Endothelial cell of umbilical vein (primary cell): ENCODE measurements around the gene PRDM1. TPM values are rescaled to one million over a fixed set of nuclear protein-coding genes. Genes with fewer than 3 reads are reported as not detected.

Experiments
- BruUV-seq: library from RNA; stranded (reverse); fragments of 400-500 nt; replicated peaks from 2 replicates; lab custom pipeline; 2021; lab: Mats Ljungman, UMichigan
- CTCF ChIA-PET: fragments of 300-600, 350-600 bp; sonication (Branson Sonifier 250); formaldehyde crosslinking; loops from one replicate; lab custom pipeline; 2021; ENCODE audit warnings: antibody characterized with exemption, inconsistent platforms; lab: Charles Lee
- POLR2A ChIA-PET: fragments of 300-600, 350-600 bp; sonication (Branson Sonifier 250); formaldehyde crosslinking; loops from one replicate; lab custom pipeline; 2021; ENCODE audit warnings: antibody characterized with exemption, inconsistent platforms; lab: Charles Lee
- DNase-seq: peaks from one replicate; pipeline ENCODE4 v3.0.0-alpha.2; 2011; ENCODE audit warnings: low read depth, low spot score
- FAIRE-seq: peaks from 2 replicates; lab custom pipeline; 2011; peaks lifted over from hg19 to GRCh38; lab: Jason Lieb, UNC
- H2AFZ ChIP-seq: 2 replicates; pipeline ENCODE4 v1.6.0; 2012; ENCODE audit warnings: low read depth, low read length, control low read depth, inconsistent platforms
- H3K27ac ChIP-seq: 2 replicates; pipeline ENCODE4 v1.5.1; 2011; ENCODE audit warnings: low read depth, mild to moderate bottlenecking, control low read depth, low read length, moderate library complexity; ENCODE audit not compliant: insufficient read depth
- H3K27me3 ChIP-seq, 2 experiments: 2 replicates each; pipeline versions ENCODE4 v1.6.0 to v1.6.1; 2011; ENCODE audit warnings: low read length in 2 of 2, mixed read lengths in 1 of 2; ENCODE audit not compliant: control insufficient read depth in 2 of 2, insufficient read depth in 2 of 2
- H3K36me3 ChIP-seq, 2 experiments: 2 replicates in 1 of 2; 3 replicates in 1 of 2; pipeline ENCODE4 v1.5.1; 2011; ENCODE audit warnings: low read length in 2 of 2, mild to moderate bottlenecking in 1 of 2, moderate library complexity in 1 of 2; ENCODE audit not compliant: control insufficient read depth in 2 of 2, insufficient read depth in 2 of 2; ENCODE audit errors: extremely low read depth in 1 of 2
- H3K4me1 ChIP-seq: 3 replicates; pipeline ENCODE4 v1.5.1; 2011; ENCODE audit warnings: mild to moderate bottlenecking, low read length; ENCODE audit not compliant: control insufficient read depth, insufficient read depth; ENCODE audit errors: extremely low read depth
- H3K4me2 ChIP-seq: 2 replicates; pipeline ENCODE4 v1.6.1; 2011; ENCODE audit warnings: low read length, control low read depth, mixed read lengths; ENCODE audit not compliant: insufficient read depth
- H3K4me3 ChIP-seq, 3 experiments: fragments of 200-600 bp in 1 of 3; sonication (generic), shearing (Covaris generic) in 1 of 3; replicated peaks in 1 of 3; 2 replicates each; pipeline ENCODE4 v1.5.1; 2011 to 2016; ENCODE audit warnings: control low read depth in 3 of 3, low read length in 3 of 3, mild to moderate bottlenecking in 2 of 3, inconsistent platforms in 1 of 3, low read depth in 1 of 3, moderate library complexity in 1 of 3; ENCODE audit not compliant: insufficient read depth in 1 of 3
- H3K79me2 ChIP-seq: 2 replicates; pipeline ENCODE4 v1.6.0; 2012; ENCODE audit warnings: low read length, inconsistent platforms; ENCODE audit not compliant: control insufficient read depth, insufficient read depth
- H3K9ac ChIP-seq: replicated peaks from 2 replicates; pipeline ENCODE3; 2011; ENCODE audit warnings: low read length, control low read depth; ENCODE audit not compliant: insufficient read depth; ENCODE audit errors: extremely low read depth
- H3K9me1 ChIP-seq: replicated peaks from 3 replicates; pipeline ENCODE4 v1.6.0; 2011; ENCODE audit warnings: mild to moderate bottlenecking, low read length; ENCODE audit not compliant: control insufficient read depth, insufficient read depth; ENCODE audit errors: extremely low read depth
- H3K9me3 ChIP-seq: replicated peaks from 2 replicates; pipeline ENCODE4 v1.5.1; 2012; ENCODE audit warnings: low read length, inconsistent platforms; ENCODE audit not compliant: control insufficient read depth, insufficient read depth
- H4K20me1 ChIP-seq: replicated peaks from 2 replicates; pipeline ENCODE3; 2011; ENCODE audit warnings: mild to moderate bottlenecking, low read length; ENCODE audit not compliant: control insufficient read depth, insufficient read depth; ENCODE audit errors: extremely low read depth
- CTCF ChIP-seq, 2 donors: IDR thresholded peaks; 1 replicate in 1 of 2; 2 replicates in 1 of 2; pipeline ENCODE4 v1.5.1; 2011; ENCODE audit warnings: low read length in 2 of 2, mild to moderate bottlenecking in 2 of 2, moderate library complexity in 2 of 2, control low read depth in 1 of 2, inconsistent platforms in 1 of 2, low read depth in 1 of 2; ENCODE audit not compliant: insufficient read depth in 1 of 2; ENCODE audit errors: extremely low read depth in 1 of 2
- EZH2 ChIP-seq: IDR thresholded peaks from 2 replicates; pipeline ENCODE4 v1.6.1; 2012; ENCODE audit warnings: borderline replicate concordance, low read depth, mild to moderate bottlenecking, moderate library complexity, low read length, inconsistent platforms; ENCODE audit not compliant: severe bottlenecking
- FOS ChIP-seq: IDR thresholded peaks from 2 replicates; pipeline ENCODE4 v1.6.1; 2011; ENCODE audit warnings: mild to moderate bottlenecking, low read length, moderate library complexity, borderline replicate concordance; ENCODE audit not compliant: insufficient read depth
- GATA2 ChIP-seq: IDR thresholded peaks from 2 replicates; pipeline ENCODE4 v1.7.0; 2011; ENCODE audit warnings: low read depth, mild to moderate bottlenecking, moderate library complexity, mixed read lengths, low read length; ENCODE audit not compliant: insufficient read length, insufficient read depth
- JUN ChIP-seq: IDR thresholded peaks from 2 replicates; pipeline ENCODE4 v1.6.1; 2011; ENCODE audit warnings: borderline replicate concordance, low read depth; ENCODE audit not compliant: insufficient read length, insufficient read depth
- MAX ChIP-seq: IDR thresholded peaks from 2 replicates; pipeline ENCODE4 v1.6.1; 2011; ENCODE audit not compliant: insufficient read depth, insufficient read length
- MYC ChIP-seq: IDR thresholded peaks from one replicate; pipeline ENCODE4 v1.6.1; 2011; ENCODE audit warnings: mild to moderate bottlenecking, low read depth, low read length
- POLR2A ChIP-seq: IDR thresholded peaks from 2 replicates; pipeline ENCODE4 v1.6.1; 2012; ENCODE audit warnings: low read depth, mild to moderate bottlenecking, control low read depth, low read length
- POLR2AphosphoS5 ChIP-seq: IDR thresholded peaks from 2 replicates; pipeline ENCODE4 v1.6.1; 2012; ENCODE audit warnings: low read depth, mild to moderate bottlenecking, control low read depth, low read length, moderate library complexity; ENCODE audit not compliant: insufficient read depth
- dilution Hi-C: fragments of 300-500 bp; cut with MboI; formaldehyde crosslinking; loops from one replicate; pipeline ENCODE4 v1.15.0; 2019; ENCODE audit warnings: low sequenced_read_pairs; ENCODE audit not compliant: extremely low pct_ligation_motif_present
- intact Hi-C: fragments of 100-400 bp; cut with micrococcal nuclease; formaldehyde crosslinking; loops from one replicate; pipeline ENCODE4 v1.10.0; 2022
- polyA plus RNA-seq, 4 experiments: library from polyadenylated mRNA; depleted of rRNA in 3 of 4; stranded (reverse) in 3 of 4; unstranded in 1 of 4; fragments of >200 nt; gene quantifications; 2 replicates each; pipeline versions ENCODE4 v1.2.1 to v1.2.3, GENCODE V29; 2011 to 2012; ENCODE audit warnings: missing spikeins in 1 of 4
- total RNA-seq: library from RNA; stranded (reverse); gene quantifications from 2 replicates; pipeline ENCODE4 v1.2.3, GENCODE V29; 2021

The PRDM1 gene
- total and polyA plus RNA-seq, 2 donors (not counting 3 experiments of a cell fraction or from before 2014, with no cell fraction given): 0.36 to 2.7 TPM

GRCh38 chr6:106107043-106107613 lies 21.0 kb downstream of the PRDM1 start:
- TF ChIP-seq POLR2A (no peak), POLR2AphosphoS5 (no peak), MYC (no peak), JUN (no peak), FOS (no peak), EZH2 (no peak)
- H3K27me3 ChIP-seq: peaks cover 4 to 5% of the 10 kb centered on the region in 2 experiments
- H2AFZ ChIP-seq: no peak overlapping the region
- no peak overlapping the region for H3K4me2 ChIP-seq
- no peaks in the 10 kb centered on the region for H3K9me3 ChIP-seq
- FAIRE-seq (no peak), DNase-seq (no peak)
- no peaks in the 10 kb centered on the region for H4K20me1 ChIP-seq
- H3K4me1 ChIP-seq: no peaks in the 10 kb centered on the region
- ChIA-PET CTCF (no interaction called here), POLR2A (no interaction called here)
- BruUV-seq: no TSS peak
- no peaks in the 10 kb centered on the region for H3K79me2 ChIP-seq
- no peak overlapping the region for H3K9ac ChIP-seq
- intact Hi-C loops: no loop called here
- no peak overlapping the region for H3K27ac ChIP-seq
- no peaks in the 10 kb centered on the region for H3K36me3 ChIP-seq
- dilution Hi-C loops: no loop called here
- no peak overlapping the region for H3K4me3 ChIP-seq
- no peaks in the 10 kb centered on the region for H3K9me1 ChIP-seq

- DNase-seq (no peak), FAIRE-seq (no peak)
- Histone ChIP-seq H3K4me1 (peaks cover 1% of the 10 kb centered on the region), H3K27me3 (peaks cover 0 to 4% of the 10 kb centered on the region in 2 experiments), H2AFZ (no peak overlapping the region), H3K27ac (no peak overlapping the region), H4K20me1 (no peaks in the 10 kb centered on the region), H3K36me3 (no peaks in the 10 kb centered on the region), H3K9me3 (no peaks in the 10 kb centered on the region), H3K9ac (no peak overlapping the region), H3K79me2 (no peaks in the 10 kb centered on the region), H3K4me2 (no peak overlapping the region), H3K4me3 (no peak overlapping the region), H3K9me1 (no peaks in the 10 kb centered on the region)
- dilution Hi-C loops: no loop called here
- POLR2A ChIA-PET: no interaction called here
- intact Hi-C loops: no loop called here
- CTCF ChIA-PET: no interaction called here
- no TSS peak for BruUV-seq
- TF ChIP-seq CTCF (IDR thresholded peaks at IDR 0.05; ENCODE audit: extremely low read depth in 1 of 2, insufficient read depth in 1 of 2, low read depth in 1 of 2, low read length in 2 of 2) (no peak), JUN (no peak), MAX (no peak), MYC (no peak), POLR2AphosphoS5 (no peak), EZH2 (no peak), FOS (no peak), GATA2 (no peak), POLR2A (no peak)
Observed at GRCh38 chr6:106108129-106108528, 22.0 kb downstream of the PRDM1 start.
